Anterior cingulate cortex (tissue), 58 donors: Measurements from ENCODE around the gene KIFC3.
"Not testable (repeated sequence)": the region's sequence is repeated elsewhere in the genome, so short reads cannot be mapped to it uniquely, and the experiment has no call there.

ENCODE experiments used
- DNase-seq, 58 donors: peaks; one replicate each; lab custom pipeline; 2025; lab: John Stamatoyannopoulos, UW

The KIFC3 gene

GRCh38 chr16:57755726-57756423 is 46.4 kb downstream of the KIFC3 start:
- DNase-seq = no peak

DNA sequence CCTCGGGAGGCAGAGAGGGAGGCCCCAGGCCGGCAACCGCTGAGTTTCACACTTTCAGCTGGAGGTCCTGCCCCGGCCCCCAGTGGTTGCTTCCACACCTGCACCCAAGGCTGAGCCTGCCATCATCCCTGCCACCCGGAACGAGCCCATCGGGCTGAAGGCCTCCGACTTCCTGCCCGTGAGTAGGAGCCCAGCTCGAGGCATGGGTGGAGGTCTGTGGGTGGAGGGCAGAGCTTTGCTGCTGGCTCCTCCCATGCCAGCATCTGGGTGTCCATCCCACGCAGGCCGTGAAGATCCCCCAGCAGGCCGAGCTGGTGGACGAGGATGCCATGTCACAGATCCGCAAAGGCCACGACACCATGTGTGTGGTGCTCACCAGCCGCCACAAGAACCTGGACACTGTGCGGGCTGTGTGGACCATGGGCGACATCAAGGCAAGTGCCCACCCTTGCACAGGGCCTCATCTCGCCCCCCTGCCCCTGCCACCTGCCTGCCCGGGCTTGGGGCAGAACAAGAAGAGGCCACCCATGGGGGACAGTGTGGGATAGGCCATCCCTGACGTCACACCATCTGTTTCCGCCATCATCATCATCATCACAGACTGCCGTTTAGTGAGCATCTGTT is 47.1 kb downstream of the KIFC3 start:
- no peak for DNase-seq

GRCh38 chr16:57754354-57755060 is 47.8 kb downstream of the KIFC3 start:
- no peak for DNase-seq

DNA sequence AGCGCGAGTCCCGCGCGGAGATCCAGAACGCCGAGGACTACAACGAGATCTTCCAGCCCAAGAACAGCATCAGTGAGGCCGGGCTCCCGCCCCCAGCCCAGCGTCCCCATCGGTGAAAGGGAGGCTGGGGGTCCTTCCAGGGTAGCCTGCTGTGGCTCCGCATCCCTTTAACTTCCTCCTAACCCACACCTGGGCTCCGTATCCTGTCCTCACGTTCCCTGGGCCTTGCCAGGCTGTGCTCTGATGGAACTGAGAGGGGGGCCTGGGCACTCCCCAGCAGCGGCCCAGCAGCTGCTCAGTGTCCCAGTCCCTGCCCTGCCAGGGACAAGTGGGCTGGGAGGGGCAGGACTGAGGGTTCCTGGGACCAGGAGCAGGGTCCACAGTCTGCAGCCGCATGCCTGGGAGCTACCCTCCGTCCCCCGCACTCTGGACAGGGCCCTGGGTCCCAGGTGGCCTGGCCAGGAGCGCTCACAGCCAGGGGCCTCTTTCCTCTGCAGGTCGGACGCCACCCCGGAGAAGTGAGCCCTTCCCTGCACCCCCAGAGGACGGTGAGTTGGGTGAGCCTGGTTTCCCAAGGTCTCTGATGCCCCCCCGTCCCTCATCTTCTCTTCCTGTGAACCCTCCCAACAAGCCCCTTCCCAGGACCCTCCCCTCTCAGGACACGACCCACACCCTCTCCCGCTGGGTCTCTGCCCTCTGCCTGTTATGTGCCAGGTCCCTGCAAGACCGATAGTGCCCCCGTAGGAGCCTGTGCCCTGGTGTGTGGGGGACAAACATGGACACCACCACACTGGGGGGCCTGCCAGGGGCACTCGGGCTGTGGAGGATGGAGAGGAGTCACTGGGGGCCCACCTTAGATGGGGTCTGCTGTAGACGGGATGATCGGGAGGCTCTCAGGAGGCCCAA is 48.6 kb downstream of the KIFC3 start:
- no peak for DNase-seq

DNA sequence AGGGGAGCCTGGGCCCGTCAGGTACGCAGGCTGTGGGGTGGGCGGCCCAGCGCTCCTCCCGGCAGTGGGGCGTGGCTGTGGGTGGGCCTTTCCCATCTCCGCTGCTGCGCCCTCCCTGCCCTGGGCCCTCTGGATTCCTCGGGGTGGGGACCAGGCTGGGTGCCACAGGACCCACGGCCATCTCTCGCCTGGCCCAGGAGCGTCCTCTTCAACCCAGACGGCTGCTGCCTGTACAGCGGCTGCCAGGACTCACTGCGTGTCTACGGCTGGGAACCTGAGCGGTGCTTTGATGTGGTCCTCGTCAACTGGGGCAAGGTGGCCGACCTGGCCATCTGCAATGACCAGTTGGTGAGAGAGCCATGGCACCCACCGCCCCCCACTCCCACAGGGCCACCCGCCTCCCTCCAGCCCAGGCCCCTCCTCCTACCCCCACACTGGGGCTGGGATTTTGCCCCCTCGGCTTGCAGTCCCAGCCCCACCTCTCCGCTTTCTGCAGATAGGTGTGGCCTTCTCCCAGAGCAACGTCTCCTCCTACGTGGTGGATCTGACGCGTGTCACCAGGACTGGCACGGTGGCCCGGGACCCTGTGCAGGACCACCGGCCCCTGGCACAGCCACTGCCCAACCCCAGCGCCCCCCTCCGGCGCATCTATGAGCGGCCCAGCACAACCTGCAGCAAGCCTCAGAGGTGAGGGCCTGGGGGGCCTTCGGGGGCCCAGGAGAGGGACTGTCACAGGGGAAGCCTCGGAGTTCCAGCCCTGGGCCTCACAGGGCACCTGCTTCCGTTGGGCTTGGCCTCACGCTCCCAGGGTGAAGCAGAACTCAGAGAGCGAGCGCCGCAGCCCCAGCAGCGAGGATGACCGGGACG is 49.5 kb downstream of the KIFC3 start:
- DNase-seq = no peak

GRCh38 chr16:57752203-57752580 is 50.1 kb downstream of the KIFC3 start:
- DNase-seq = no peak

DNA sequence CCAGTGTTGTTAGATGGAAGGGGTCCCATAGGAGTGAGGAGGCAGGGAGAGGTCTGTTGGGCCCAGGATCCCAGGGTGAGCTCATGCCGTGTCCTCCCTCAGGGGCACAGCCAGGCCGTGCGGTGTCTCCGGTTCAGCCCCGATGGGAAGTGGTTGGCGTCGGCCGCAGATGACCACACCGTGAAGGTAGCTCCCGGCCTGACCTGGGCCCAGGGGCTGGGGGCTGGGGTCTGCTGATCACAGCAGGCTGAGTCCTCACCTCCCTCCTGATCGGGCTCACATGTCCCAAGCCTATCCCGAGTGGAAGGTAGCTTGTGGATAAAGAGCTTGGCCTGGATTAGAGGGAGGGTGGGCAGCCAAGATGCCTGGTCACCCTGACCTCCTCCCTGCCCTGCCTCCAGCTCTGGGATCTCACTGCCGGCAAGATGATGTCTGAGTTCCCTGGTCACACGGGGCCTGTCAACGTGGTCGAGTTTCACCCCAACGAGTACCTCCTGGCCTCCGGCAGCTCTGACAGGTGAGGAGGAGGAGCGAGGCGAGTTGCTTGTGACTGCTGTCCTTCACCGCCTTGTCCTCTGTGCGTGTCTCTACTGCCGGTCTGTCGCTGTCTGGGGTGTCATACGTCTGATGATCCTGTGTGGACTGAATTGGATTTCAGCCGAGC is 50.6 kb downstream of the KIFC3 start:
- no peak for DNase-seq

DNA sequence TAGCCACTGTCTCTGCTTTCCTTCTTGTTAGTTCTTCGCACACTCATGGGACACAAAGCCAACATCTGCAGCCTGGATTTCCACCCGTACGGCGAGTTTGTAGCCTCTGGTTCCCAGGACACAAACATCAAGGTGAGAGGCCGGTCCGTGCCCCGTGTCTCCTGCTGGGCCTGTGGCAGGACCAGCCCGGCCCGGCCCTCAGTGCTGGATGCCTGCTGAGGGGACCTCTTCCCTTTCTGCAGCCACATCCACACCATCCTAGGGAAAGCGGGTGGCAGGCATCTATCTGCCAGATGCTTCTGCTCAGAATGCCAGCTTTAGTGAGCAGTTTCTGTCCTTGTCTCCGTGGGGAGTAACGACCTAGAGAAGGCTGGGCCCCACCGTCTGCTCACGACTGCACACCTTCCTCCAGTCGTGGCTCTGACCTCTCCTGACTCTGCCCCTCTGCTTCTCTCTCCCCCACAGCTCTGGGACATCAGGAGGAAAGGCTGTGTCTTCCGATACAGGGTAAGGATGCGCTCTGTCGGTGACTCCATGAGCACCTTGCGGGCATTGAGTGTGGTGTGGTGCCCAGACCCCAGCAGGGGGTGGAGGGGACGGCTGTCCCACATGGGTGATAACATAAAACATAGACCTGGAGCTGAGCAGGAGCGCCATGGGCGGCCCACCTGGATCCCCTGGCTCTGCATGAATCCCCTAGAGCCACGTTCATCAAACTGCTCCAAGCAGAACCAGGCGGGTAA is 51.3 kb downstream of the KIFC3 start:
- DNase-seq = no peak

- DNase-seq = no peak
Measured at GRCh38 chr16:57749856-57750452, 52.3 kb downstream of the KIFC3 start.

DNA sequence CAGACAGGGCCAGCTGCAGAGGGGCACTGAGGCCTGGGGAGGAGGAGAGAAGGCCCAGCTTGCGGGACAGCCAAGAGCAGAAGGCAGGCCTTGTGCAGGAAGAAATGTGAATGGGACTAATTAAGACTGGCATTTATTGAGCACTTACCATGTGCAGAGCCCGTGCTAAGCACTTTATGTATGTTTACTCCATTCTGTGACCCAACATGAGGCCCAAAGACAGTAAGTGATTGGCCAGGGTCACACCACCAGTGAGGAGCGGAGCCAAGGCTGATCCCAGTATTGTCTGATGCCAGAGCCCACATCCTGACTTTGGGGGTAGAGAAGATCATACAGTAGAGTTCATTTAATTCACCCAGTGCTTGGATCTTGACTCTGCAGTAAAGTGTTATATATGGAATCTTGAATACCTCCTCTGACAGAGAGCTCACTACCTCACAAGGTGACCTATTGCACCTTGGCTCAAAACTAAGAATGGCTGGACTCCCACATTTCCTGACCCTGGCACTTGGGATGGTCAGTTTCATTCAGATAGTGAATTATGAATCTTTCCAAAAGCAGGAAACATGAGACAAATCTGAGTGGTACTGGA is 53.1 kb downstream of the KIFC3 start:
- no peak for DNase-seq

- DNase-seq = no peak
Measured at GRCh38 chr16:57748596-57748995, 53.7 kb downstream of the KIFC3 start.

DNA sequence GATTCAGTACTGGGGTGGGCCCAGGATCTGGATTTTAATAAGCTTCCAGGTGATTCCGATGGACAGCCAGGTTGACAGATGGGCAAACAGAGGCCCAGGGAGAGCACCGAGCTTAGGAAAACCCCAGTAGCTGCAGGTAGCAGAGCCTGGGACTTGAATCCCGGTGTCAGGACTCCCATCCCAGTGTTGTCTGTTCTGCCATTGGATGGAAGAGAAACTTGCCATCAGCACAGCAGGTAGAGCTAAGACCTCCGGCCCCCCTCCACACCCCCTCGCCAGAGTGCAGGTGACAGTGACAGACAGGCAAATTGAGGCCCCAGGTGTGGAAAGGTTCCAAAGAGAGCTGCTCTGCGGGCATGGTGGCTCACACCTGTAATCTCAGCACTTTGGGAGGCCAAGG is 54.3 kb downstream of the KIFC3 start:
- DNase-seq = no peak

DNA sequence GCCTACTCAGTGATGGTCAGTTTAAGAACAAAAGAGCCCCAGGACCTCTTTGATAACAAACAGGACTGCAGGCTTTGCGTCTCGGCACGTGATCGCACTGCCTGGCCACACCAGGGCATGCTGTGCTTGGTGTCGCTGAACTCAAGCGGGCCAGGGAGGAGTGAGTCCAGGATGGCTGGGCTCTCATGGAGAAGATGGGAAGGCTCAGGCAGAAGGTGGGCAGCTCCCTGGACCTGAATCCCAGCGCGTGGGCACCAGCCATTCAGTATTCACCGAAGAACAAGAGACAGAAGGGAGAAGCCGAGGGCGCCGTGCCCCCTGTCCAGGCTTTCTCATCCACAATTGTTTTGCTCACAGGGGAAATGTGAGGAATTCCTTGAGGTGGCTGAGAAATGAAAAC is 54.8 kb downstream of the KIFC3 start:
- DNase-seq = no peak

GRCh38 chr16:57747091-57747490 is 55.2 kb downstream of the KIFC3 start:
- DNase-seq = no peak

GRCh38 chr16:57746316-57746715 is 56.0 kb downstream of the KIFC3 start:
- DNase-seq = not testable (repeated sequence)

DNA sequence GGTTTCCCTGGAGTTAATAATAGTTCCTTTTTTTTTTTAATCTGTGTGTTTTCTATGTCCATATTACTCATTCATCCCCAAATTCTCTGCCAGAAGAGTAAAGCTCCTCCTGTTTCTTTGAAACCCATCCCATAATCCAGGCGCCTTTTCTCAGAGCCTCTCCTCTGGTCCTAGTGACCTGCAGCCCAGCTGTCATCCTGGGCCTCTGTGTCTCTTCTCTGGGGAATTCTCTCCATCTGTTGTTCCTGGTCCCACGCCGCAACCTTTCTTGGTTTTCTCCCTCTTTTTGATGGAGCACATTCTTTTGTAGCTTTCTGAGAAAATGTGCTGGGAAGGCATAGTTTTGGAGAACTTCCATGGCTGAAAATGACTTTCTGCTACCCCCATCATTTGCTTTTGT is 56.5 kb downstream of the KIFC3 start:
- no peak for DNase-seq

DNA sequence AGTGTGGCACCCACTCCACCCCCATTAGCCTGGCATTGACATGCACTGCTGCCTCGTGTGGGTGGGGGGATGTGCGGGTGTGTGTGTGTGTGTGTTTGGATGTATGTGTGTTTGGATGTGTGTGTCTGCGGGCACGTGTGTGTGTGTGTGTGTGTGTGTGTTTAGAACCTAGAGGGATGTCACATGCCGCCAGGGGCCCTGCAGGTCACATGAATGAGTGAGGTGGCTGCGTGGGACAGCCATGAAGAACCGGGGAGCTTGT is 57.7 kb downstream of the KIFC3 start:
- no peak for DNase-seq
